Parathyroid adenoma (tissue), 2 donors: ENCODE data around the gene PPIH.
"Not testable (repeated sequence)": the region's sequence is repeated elsewhere in the genome, so short reads cannot be mapped to it uniquely, and the experiment has no call there.

Experiments
- H2AFZ ChIP-seq: fragments of 300-600 bp; sonication (generic); one replicate; pipeline ENCODE4 v1.7.0; 2017; ENCODE audit warnings: antibody characterized with exemption, mild to moderate bottlenecking
- H3K27ac ChIP-seq: fragments of 300-600 bp; sonication (generic); one replicate; pipeline ENCODE4 v1.7.0; 2017
- H3K27me3 ChIP-seq: fragments of 300-600 bp; sonication (generic); one replicate; pipeline ENCODE4 v1.7.0; 2017; ENCODE audit warnings: low read length; ENCODE audit not compliant: control insufficient read depth, insufficient read depth
- H3K36me3 ChIP-seq: fragments of 300-600 bp; sonication (generic); one replicate; pipeline ENCODE4 v1.7.0; 2017; ENCODE audit warnings: low read length; ENCODE audit not compliant: control insufficient read depth, insufficient read depth
- H3K4me1 ChIP-seq: fragments of 300-600 bp; sonication (generic); one replicate; pipeline ENCODE4 v1.7.0; 2017; ENCODE audit warnings: control low read depth
- H3K4me2 ChIP-seq: fragments of 300-600 bp; sonication (generic); one replicate; pipeline ENCODE4 v1.7.0; 2017; ENCODE audit warnings: low read length
- H3K4me3 ChIP-seq: fragments of 300-600 bp; sonication (generic); one replicate; pipeline ENCODE4 v1.7.0; 2017; ENCODE audit warnings: low read depth, low read length
- H3K79me2 ChIP-seq: fragments of 300-600 bp; sonication (generic); one replicate; pipeline ENCODE4 v1.7.0; 2017; ENCODE audit warnings: control low read depth
- H3K9ac ChIP-seq: fragments of 300-600 bp; sonication (generic); one replicate; pipeline ENCODE4 v1.7.0; 2017; ENCODE audit warnings: mild to moderate bottlenecking
- H3K9me3 ChIP-seq: fragments of 300-600 bp; sonication (generic); one replicate; pipeline ENCODE4 v1.7.0; 2017; ENCODE audit warnings: low read length; ENCODE audit not compliant: control insufficient read depth
- CTCF ChIP-seq: fragments of 300-600 bp; sonication (generic); IDR thresholded peaks from one replicate; pipeline ENCODE4 v1.7.0; 2017; ENCODE audit warnings: antibody characterized with exemption, mild to moderate bottlenecking
- donor health status: primary hyperparathyroidism.

The PPIH gene

GRCh38 chr1:42681741-42682483, 23.7 kb downstream of the PPIH start, which contains the start of gene YBX1:
Gene YBX1 (plus strand): TSS chr1:42682418. CDS start chr1:42682566, 148 bp downstream.
- no peak for TF ChIP-seq CTCF
- Histone ChIP-seq H3K79me2 (peaks cover 27% of the 10 kb centered on the region), H3K4me3 (peak within 1 kb of the TSS; percentile 71), H3K9me3 (no peaks in the 10 kb centered on the region), H2AFZ (peak within 1 kb of the TSS; percentile 84), H3K4me1 (peaks cover 8% of the 10 kb centered on the region), H3K27me3 (no peaks in the 10 kb centered on the region), H3K36me3 (no peaks in the 10 kb centered on the region), H3K4me2 (peak within 1 kb of the TSS; percentile 79), H3K27ac (peak within 1 kb of the TSS; percentile 80), H3K9ac (no peak within 1 kb of the TSS)

DNA sequence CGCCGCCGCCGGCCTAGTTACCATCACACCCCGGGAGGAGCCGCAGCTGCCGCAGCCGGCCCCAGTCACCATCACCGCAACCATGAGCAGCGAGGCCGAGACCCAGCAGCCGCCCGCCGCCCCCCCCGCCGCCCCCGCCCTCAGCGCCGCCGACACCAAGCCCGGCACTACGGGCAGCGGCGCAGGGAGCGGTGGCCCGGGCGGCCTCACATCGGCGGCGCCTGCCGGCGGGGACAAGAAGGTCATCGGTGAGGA, 24.2 kb downstream of the PPIH start:
- Histone ChIP-seq H3K79me2 (peaks cover 32% of the 10 kb centered on the region), H3K4me3 (peak overlapping the region; percentile 71)
- not testable (repeated sequence) for H2AFZ ChIP-seq, H3K36me3 ChIP-seq, H3K4me2 ChIP-seq, H3K27ac ChIP-seq, H3K27me3 ChIP-seq, H3K4me1 ChIP-seq, H3K9ac ChIP-seq, H3K9me3 ChIP-seq

GRCh38 chr1:42682739-42683531, 24.7 kb downstream of the PPIH start:
- H3K4me2 ChIP-seq, result peak overlapping the region; percentile 79

DNA sequence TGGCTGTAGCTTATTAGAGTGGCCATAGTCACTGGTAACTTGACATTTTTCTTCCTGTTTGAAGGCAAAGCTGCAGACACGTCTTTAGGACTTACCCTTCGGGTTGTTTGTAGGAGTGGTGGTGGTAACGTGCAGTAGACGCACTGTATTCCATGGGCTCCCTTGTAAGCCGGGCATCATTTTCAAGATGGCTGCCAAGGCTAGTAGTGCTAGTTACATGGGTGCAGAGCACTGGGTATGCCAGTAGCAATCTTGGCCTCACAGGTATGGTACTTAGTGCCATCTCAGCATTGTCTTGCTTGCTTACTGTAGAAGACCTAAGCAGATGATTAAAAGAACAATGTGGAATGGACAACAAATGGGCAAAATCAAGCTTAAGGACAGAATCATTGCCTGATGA, 25.9 kb downstream of the PPIH start:
- H3K27me3 ChIP-seq, result no peaks in the 10 kb centered on the region
- peaks cover 42% of the 10 kb centered on the region for H3K79me2 ChIP-seq
- no peak for TF ChIP-seq CTCF
- no peak overlapping the region for H3K27ac ChIP-seq
- H3K4me3 ChIP-seq, result peak overlapping the region; percentile 63
- H3K9me3 ChIP-seq, result no peaks in the 10 kb centered on the region
- peak overlapping the region; percentile 79 for H3K4me2 ChIP-seq
- H2AFZ ChIP-seq, result no peak overlapping the region
- H3K9ac ChIP-seq, result no peak overlapping the region
- no peaks in the 10 kb centered on the region for H3K36me3 ChIP-seq
- peaks cover 8% of the 10 kb centered on the region for H3K4me1 ChIP-seq

More at GRCh38 chr1:42682739-42683531, 24.7 kb downstream of the PPIH start:
- H3K27ac ChIP-seq, result peak overlapping the region; percentile 42
- peaks cover 37% of the 10 kb centered on the region for H3K79me2 ChIP-seq
- H2AFZ ChIP-seq, result peak overlapping the region; percentile 58
- peak overlapping the region; percentile 71 for H3K4me3 ChIP-seq
- no peaks in the 10 kb centered on the region for H3K36me3 ChIP-seq
- H3K4me1 ChIP-seq, result peaks cover 8% of the 10 kb centered on the region
- TF ChIP-seq CTCF, result no peak
- H3K9ac ChIP-seq, result no peak overlapping the region
- H3K9me3 ChIP-seq, result no peaks in the 10 kb centered on the region
- no peaks in the 10 kb centered on the region for H3K27me3 ChIP-seq

GRCh38 chr1:42686418-42686817, 28.2 kb downstream of the PPIH start:
- no peak for TF ChIP-seq CTCF
- H3K27ac ChIP-seq, result no peak overlapping the region
- peaks cover 8% of the 10 kb centered on the region for H3K4me1 ChIP-seq

More at GRCh38 chr1:42686418-42686817, 28.2 kb downstream of the PPIH start:
- H3K4me2 ChIP-seq, result no peak overlapping the region
- H3K9me3 ChIP-seq, result no peaks in the 10 kb centered on the region
- no peaks in the 10 kb centered on the region for H3K27me3 ChIP-seq
- no peak overlapping the region for H3K9ac ChIP-seq
- no peaks in the 10 kb centered on the region for H3K36me3 ChIP-seq
- peaks cover 43% of the 10 kb centered on the region for H3K79me2 ChIP-seq
- H3K4me3 ChIP-seq, result no peak overlapping the region
- no peak overlapping the region for H2AFZ ChIP-seq
